SH-SY5Y (cell line): Measurements from ENCODE around the gene TCEA3.

Source experiments
- GATA2 ChIP-seq: IDR thresholded peaks from 2 replicates; pipeline ENCODE4 v1.6.1; 2011; ENCODE audit warnings: mild to moderate bottlenecking, low read depth, low read length
- GATA3 ChIP-seq: IDR thresholded peaks from 2 replicates; pipeline ENCODE4 v1.6.1; 2011; ENCODE audit warnings: low read depth, mild to moderate bottlenecking, low read length, moderate library complexity

TCEA3 gene

DNA sequence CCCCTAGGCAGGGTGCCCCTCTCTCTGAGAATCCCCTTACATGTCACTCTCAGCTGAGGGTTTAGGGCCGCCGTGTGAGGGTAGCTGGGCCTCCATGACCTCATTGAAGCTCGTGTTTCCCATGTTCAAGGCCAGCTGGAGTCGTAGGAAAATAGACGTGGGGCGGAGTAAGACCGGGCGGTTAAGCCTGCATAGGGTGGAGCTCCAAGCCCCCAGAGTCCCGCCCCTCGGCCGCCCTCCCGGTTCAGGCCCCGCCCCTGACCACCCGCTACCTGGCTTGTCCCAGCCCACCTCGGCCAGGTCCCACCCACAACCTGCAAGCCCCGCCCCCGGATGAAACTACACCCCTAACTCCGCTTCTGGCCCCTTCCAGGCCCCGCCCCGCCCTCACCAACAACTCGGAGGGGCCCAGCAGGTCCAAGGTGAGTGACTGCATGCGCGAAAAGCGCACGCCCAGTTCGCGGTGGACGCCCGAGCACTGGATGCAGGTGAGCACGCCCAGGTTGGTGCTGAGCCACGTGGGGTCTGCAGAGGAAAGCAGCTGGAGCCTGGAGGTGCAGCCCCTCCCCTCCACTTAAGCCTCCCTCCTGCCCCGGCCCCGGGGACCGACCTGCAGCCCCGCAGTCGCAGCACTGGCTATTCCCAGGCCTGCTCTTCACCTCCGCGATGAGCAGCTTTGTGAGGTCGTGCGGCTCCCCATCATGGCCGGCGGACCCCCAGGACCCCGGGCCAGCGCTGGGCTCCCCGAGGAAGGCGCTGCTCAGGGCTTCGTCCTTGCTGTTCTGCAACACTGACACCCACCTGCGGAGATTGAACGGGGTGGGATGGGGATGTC, 12.2 kb upstream of the TCEA3 start:
- TF ChIP-seq GATA3 (no peak), GATA2 (no peak)

DNA sequence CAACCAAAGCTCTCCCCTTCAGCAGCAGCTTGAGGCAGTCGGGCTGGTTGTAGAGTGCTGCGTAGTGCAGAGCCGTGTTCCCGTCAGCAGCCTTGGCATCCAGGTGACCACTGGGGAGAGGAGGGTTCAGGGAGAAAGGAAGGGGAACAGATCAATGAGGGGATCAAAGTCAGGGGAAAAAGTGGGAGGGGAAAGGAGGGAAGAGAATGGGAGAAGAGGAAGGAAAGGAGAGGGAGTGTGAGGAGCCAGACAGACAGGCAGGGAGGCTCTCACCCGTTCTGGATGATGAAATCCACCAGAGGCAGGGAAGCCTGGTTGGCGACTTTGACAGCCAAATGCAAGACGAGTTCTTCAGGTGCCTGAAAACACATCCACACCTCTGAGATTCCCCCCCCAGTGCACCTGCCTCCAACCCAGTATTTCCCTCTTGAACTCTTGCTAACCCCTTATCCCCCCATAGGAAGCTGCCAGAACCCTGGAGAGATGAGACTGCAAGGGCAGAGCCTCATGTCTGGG, 9.8 kb upstream of the TCEA3 start:
- TF ChIP-seq GATA2 = no peak
- TF ChIP-seq GATA3 = no peak

DNA sequence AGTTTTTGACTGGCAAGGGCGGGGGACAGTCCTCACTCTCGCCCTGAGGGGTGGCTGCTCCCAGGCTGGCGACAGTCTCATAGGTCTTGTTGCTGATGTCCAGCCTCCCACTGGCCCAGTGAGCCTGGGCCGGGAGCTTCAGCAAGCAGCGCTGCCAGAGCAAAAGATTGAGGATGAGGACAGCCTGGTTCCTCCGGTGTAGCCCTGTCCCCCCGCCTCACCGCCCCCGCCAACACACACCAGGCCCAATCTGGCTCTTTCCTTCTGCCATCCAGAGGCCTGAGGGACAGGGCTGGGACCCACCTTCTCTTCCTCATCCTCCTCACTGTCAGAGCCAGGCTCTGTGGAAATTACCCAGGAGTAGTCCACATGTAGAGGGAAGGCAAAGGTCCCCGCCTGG, 8.6 kb upstream of the TCEA3 start:
- TF ChIP-seq GATA2 (no peak), GATA3 (no peak)

DNA sequence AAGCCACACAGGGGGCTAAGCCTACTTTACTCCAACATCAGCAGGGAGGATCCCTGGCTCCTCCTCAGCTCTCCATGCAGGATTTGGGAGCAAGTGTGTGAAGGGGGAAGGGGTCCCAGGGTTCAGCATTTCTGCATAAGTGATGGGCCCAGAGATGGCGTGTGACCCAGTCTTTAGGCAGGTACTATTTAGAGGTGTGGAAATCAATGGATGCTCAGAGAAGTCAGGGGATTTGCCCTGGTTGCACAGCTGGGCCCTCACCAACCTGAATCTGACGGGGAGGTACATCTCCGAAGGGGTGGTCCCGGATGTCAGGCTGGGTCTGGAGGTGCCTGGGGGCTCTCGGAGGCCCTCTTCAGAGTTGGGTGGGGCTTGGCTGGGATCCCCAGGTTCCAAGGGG, 6.9 kb upstream of the TCEA3 start:
- TF ChIP-seq GATA2 (no peak), GATA3 (no peak)

DNA sequence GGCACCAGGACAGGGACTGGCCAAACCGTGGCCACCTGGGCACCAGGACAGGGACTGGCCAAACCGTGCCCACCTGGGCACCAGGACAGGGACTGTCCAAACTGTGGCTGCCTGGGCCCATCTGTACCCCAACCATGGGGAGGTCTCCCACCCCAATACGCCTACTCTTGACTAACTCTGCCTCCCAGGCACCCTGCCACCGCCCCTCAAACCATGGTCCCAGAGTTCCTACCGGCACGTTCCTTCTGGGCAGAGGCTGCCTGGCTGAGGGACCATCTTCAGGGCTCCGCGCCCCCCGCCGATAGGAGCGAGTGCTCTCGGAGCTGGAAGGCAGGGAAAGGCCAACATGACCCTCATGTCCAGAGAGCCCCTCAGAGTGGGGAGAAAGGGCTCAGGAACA, 6.3 kb upstream of the TCEA3 start:
- TF ChIP-seq GATA3 (no peak), GATA2 (no peak)

DNA sequence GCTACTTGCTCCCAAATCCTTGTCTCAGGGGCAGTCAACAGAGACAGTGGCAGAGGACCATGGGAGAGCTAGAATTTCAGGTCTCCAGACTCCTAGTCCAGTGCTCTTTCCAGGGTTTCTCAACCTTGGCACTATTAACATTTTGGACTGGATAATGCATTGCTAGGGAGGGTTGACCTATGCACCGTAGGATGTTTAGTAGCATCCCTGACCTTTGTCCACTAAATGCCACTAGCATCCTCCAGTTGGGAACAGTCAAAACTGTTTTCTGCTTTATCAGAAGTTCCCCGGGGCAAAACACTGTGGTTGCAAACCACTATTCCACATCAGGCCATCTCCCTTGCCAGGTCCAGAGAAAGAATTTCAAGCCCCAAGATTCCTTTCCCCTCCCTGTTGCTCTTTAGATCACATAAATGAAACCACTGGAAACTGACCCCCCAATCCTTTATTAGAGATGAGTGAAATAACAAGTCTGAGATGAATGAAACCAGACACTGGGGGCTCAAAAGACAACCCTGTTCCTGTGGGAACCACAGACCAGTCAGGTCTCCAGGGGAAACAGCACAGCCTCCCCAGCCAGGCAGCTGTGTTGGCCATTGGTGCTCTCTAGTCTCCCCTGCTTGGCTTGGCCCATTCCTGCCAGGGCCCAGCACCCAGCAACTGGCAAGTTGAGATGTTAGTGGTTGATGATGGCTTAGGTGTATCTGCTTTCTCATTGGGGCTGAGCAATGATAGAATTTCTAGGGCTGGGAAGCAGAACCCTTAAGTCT, 3.8 kb upstream of the TCEA3 start:
- TF ChIP-seq GATA3 = no peak
- no peak for TF ChIP-seq GATA2

DNA sequence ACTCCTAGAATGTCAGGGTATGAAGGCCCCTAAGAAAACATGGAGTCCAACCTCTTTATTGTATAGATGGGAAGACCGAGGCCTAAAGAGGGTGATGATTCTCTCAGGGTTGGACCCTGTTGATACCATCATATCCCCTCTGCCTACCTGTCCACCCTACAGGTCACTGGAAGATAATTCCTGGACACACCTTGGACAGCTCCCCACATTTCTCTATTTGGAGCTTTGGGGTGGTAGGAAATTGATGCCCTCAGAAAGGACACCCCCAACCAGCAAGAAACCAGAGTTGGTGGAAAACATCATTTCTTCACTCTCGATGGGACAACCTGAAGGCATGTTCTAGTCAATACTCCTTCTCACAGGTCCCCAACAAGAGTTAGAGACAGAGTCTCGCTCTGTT, 3.0 kb upstream of the TCEA3 start:
- TF ChIP-seq GATA3 = no peak
- TF ChIP-seq GATA2 = no peak

DNA sequence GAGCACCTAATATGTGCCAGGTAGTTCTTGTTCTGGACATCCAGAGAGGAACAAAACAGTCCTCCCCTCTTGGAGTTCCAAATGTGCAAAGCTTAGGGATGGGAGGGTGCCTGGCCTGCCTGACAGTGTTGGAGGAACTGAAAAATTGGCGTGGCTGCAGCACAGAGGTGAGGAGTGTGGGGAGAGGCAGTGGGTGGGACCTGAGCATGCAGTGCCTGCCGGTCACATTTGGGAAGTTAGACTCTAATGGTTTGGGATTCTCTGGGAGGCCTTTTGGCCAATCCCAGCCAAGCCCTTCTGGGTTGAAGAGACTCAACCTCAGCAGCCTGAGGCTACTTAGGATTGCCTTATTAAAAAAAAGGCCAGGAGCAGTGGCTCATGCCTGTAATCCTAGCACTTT, 2.3 kb upstream of the TCEA3 start:
- TF ChIP-seq GATA3 = no peak
- TF ChIP-seq GATA2 = no peak

DNA sequence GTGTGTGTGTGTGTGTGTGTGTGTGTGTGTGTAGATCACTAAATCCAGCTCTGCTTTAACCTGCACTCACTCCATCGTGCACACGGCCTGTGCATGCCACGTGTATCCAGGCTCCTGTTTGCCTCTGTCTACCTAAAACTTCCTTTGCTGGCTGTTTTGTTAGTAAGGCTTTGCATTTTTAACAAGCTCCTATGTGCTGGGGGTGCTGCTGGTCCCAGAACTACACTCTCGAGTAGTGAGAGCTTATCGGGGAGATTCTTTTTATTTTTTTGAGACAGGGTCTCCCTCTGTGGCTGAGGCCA, 596 bp upstream of the TCEA3 start:
- TF ChIP-seq GATA2 (no peak), GATA3 (no peak)

DNA sequence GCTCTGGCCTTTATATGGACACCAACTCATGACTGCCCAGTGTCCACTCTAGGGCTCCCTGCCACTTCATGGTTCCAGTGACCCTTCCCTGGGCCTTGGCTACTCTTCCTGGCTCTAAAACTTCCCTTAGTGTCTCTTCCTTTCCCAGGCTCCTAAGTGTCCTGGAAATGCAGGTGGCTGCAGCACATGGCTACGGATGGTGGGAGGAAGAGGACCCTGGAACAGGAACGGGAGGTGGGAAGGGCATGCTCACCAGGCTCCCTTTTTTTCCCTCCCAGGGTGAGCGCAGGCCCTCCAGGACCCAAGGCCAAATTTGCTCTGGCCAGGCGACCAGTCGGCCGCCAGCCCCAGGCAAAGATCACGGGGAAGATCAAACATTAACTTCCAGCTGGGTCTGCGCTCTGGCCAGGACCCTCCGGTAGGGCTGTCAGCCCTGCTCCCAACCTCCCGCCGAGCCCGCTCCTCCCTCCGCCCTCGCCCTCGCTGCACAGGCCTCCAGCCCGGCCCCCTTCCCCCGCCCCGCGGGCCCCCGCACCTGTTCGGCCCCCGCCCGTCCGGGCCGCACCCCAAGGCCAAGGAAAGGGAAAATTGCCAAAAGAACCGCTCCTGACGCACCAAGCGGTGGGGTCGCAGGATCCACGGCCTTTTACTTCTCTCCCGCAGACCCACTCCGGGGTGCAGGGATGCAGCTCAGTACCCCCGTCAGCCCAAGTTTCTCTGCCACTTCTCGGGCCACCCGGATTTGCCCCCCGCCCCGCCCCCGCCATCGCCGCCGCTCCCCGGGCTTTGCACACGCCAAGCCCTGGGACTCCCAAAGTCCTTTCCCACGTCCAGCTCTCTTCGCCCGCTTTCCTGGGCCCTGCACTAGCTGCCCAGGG, 894 bp downstream of the TCEA3 start:
- TF ChIP-seq GATA2 (peak; percentile 80), GATA3 (no peak)

DNA sequence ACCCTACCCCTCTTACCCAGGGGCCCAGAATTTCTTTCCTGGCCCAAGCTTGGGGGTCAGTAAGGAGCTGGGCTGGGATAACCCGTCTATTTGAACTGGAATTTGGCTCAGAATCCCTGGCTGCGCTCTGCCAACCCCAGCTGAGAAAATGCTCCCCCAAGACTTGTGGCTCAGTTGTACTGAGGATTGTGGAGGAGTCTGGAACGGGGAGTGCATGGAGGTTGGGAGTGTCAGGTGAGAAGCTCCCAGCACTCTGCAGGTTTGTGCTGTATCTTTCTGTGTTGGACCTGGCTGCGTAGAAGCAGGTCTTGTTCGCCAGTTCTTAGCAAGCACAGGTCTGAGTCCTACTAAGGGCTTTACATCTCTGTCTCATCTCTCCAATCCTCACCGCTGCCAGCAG, 1.6 kb downstream of the TCEA3 start:
- TF ChIP-seq GATA2 (no peak), GATA3 (no peak)

DNA sequence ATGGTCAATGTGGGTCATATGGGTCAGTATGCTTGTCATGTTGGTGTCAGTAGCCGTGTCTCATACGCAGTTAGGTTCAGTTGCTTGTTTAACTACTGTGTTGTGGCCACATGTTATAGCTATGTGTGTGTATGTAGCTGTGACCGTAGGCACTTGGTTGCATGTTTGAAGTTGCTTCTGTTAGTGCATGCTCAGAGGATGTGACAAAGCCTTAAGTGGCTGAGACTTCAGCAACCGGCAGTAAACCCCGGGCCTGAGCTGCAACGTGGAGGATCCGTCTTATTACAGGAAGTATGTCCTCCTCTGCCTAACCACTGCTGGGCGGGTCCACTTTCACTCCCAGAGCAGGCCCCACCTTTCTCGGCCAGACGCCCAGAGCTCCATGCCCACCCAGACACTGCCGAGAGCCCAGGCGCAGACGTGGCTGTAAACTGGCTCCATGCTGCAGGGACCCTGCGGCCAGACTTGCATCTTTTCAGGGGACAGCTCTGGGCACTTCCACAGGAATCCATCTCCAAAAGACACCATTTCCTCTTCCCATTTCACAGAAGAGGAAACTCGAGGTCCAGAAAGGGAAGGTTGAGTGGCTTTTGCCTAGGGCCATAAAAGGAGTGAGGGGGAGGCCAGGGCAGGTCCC, 2.2 kb downstream of the TCEA3 start:
- TF ChIP-seq GATA2 (no peak), GATA3 (no peak)

DNA sequence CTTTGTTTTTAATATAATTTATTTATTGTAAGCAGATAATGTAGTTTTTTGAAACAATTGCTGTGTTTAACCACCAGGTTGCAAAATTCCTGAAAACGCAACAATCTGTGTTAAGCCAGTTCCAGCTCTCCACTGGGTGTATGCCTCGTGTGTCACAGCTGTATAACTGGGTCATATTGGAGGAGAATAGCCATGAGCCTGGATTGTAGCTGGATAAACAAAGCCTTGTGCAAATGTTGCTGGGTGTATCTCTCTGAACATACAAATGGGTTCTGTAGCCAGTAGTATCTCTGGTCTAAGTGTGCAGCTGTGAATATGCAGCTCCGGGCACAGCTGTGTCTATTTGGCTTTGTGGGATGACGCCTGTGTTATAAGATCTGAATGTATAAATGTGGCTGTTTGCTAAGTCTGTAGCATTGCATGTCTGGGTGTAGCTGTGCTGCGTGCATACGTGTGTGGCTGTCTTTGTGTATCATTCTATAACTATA, 2.8 kb downstream of the TCEA3 start:
- TF ChIP-seq GATA2 (no peak), GATA3 (no peak)
